ENCODE data around the gene MYO1D. TPM values are rescaled to one million over a fixed set of nuclear protein-coding genes. Genes with fewer than 3 reads are reported as not detected.
"Not testable (repeated sequence)": the region's sequence is repeated elsewhere in the genome, so short reads cannot be mapped to it uniquely, and the experiment has no call there.

MYO1D gene
- total RNA-seq (2022) (51.9 and 57.2 TPM in 2 replicates), Bru-seq, nascent RNA (percentile 75 among the genes with signal in this experiment), BruChase-seq, experiment 1, labeled RNA remaining after a 6-hour chase (percentile 65 among the genes with signal in this experiment), BruChase-seq, experiment 2, labeled RNA remaining after a 2-hour chase (percentile 63 among the genes with signal in this experiment)
- long read RNA-seq, full-length matches to known transcripts, result 27 of 44 reads
- long read RNA-seq, partial matches to known transcripts, result 5 of 44 reads
- long read RNA-seq, other reads (novel, unspliced or antisense), result 12 of 44 reads

DNA sequence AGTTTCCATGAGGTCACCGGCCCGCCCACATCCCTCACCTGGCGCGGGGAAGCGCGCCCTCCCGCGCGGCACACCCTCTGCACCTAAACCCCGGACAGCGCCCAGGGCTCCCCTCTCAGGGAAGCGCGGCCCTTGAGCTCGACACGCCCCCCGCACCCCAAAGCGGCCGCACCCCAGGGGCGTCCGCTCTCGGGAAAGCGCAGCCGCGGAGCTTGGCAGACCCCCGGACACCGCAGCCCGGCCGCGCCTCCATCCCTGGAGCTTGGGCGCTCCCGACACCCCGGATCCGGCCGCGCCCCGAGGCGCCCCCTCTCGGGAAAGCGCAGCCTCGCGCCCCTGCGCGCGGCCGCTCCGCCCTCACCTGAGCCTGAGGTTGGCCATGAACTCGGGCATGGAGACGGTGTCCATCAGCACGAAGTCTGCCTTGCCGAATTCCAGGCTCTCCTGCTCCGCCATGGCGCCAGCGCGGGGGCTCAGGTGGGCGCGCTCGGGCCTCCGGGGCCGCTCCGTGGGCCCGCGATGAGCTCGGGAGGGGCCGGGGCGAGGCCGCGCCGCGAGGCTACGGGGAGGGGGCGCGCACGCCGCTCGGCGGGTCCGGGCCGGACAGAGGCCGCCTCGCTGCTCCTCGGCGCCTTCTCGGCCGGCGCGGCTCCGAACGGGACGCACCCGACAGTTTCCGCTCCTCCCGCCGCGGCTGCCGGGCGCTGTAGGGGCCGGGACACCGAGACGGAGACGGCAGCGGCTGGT is at the start of gene MYO1D:
TSS of gene MYO1D (minus strand) at position 708 of the 747 bp plus-strand sequence. CDS start at position 456, 252 bp downstream.
- Mint-ChIP-seq H3K9me3 (ENCODE audit: low read depth, unreplicated experiment) (no peaks in the 10 kb centered on the region), H3K4me3 (ENCODE audit: low read depth, unreplicated experiment) (peak within 1 kb of the TSS; percentile 73), H3K27me3 (ENCODE audit: unreplicated experiment) (no peaks in the 10 kb centered on the region), H3K27ac (ENCODE audit: unreplicated experiment) (peak within 1 kb of the TSS; percentile 65), H3K4me1 (ENCODE audit: low read depth, unreplicated experiment) (peaks cover 19% of the 10 kb centered on the region), H3K36me3 (ENCODE audit: insufficient read depth, unreplicated experiment) (peaks cover 18% of the 10 kb centered on the region)
- TF ChIP-seq, protein P1, sequence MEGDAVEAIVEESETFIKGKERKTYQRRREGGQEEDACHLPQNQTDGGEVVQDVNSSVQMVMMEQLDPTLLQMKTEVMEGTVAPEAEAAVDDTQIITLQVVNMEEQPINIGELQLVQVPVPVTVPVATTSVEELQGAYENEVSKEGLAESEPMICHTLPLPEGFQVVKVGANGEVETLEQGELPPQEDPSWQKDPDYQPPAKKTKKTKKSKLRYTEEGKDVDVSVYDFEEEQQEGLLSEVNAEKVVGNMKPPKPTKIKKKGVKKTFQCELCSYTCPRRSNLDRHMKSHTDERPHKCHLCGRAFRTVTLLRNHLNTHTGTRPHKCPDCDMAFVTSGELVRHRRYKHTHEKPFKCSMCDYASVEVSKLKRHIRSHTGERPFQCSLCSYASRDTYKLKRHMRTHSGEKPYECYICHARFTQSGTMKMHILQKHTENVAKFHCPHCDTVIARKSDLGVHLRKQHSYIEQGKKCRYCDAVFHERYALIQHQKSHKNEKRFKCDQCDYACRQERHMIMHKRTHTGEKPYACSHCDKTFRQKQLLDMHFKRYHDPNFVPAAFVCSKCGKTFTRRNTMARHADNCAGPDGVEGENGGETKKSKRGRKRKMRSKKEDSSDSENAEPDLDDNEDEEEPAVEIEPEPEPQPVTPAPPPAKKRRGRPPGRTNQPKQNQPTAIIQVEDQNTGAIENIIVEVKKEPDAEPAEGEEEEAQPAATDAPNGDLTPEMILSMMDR (IDR thresholded peaks at IDR 0.05; ENCODE audit: unreplicated experiment), result peak; percentile 65
- CTCF ChIA-PET, result interaction anchor here (0.6 to 3.9 kb wide), 21 partner anchors 9 to 1067 kb away, joined by 3 to 67 read pairs (median 5); no protein-coding TSS in a partner anchor
- BruUV-seq (replicated peaks), result no TSS peak
- DNase-seq, result peak; percentile 83
- intact Hi-C loops (cut with micrococcal nuclease; ENCODE audit: unreplicated experiment), result loop anchor here (1.0 kb wide), 1 partner anchor 93 kb away; no protein-coding TSS in a partner anchor

DNA sequence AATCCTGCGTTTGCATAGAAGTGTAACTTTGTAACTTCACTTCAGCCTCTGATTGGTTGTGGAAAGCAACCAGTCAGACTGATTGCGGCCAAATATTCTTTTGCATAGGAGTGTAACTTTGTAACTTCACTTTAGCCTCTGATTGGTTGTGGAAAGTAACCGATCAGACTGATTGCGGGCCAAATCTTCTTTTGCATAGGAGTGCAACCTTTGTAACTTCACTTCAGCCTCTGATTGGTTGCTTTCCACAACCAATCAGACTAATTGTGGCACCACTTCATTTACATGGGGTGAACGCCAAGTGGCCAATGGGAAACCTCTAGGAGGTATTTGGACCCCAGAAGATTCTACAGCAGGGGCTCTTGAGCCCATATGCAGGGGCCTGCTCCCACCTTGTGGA is 49.3 kb upstream of the MYO1D start:
- BruUV-seq (replicated peaks), result no TSS peak
- no peak overlapping the region for H3K27ac Mint-ChIP-seq (ENCODE audit: unreplicated experiment)
- H3K36me3 Mint-ChIP-seq (ENCODE audit: insufficient read depth, unreplicated experiment), result no peaks in the 10 kb centered on the region
- TF ChIP-seq, protein P1 (IDR thresholded peaks at IDR 0.05; ENCODE audit: unreplicated experiment), result no peak
- no peak for DNase-seq
- CTCF ChIA-PET, result no interaction called here
- no peaks in the 10 kb centered on the region for H3K9me3 Mint-ChIP-seq (ENCODE audit: low read depth, unreplicated experiment)
- H3K4me3 Mint-ChIP-seq (ENCODE audit: low read depth, unreplicated experiment), result no peak overlapping the region
- no peaks in the 10 kb centered on the region for H3K4me1 Mint-ChIP-seq (ENCODE audit: low read depth, unreplicated experiment)
- intact Hi-C loops (cut with micrococcal nuclease; ENCODE audit: unreplicated experiment), result no loop called here
- peaks cover 7% of the 10 kb centered on the region for H3K27me3 Mint-ChIP-seq (ENCODE audit: unreplicated experiment)

DNA sequence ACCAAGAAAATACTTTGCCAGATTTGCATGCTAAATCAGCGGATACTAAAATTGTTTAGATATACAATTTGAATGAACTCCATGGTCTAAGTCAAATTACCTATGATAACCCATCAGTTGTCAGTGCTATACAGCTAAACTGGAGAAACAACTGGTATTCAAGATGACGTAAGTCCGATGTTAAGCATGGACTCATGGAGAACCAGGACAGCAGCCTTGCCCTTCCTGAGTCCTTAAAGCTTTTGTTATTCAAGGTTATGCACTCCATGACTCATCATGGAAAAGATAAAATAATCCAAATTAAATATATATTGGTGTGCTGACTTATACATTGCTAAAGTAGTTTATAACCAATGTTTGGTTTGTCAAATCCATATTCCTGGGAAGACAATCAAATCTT is 47.0 kb upstream of the MYO1D start:
- CTCF ChIA-PET; intact Hi-C loops (cut with micrococcal nuclease; ENCODE audit: unreplicated experiment); BruUV-seq (replicated peaks); H3K27me3 Mint-ChIP-seq (ENCODE audit: unreplicated experiment); DNase-seq; H3K27ac Mint-ChIP-seq (ENCODE audit: unreplicated experiment); H3K4me1 Mint-ChIP-seq (ENCODE audit: low read depth, unreplicated experiment); H3K9me3 Mint-ChIP-seq (ENCODE audit: low read depth, unreplicated experiment); H3K36me3 Mint-ChIP-seq (ENCODE audit: insufficient read depth, unreplicated experiment); H3K4me3 Mint-ChIP-seq (ENCODE audit: low read depth, unreplicated experiment): not testable (repeated sequence)

GRCh38 chr17:32921017-32921416 is 44.1 kb upstream of the MYO1D start:
- no peak for DNase-seq
- BruUV-seq (replicated peaks), result no TSS peak
- CTCF ChIA-PET, result interaction anchor here (0.7 kb wide), 3 partner anchors 9 to 217 kb away, joined by 3 to 5 read pairs (median 4); no protein-coding TSS in a partner anchor
- H3K27ac Mint-ChIP-seq (ENCODE audit: unreplicated experiment), result no peak overlapping the region
- intact Hi-C loops (cut with micrococcal nuclease; ENCODE audit: unreplicated experiment), result no loop called here
- no peak overlapping the region for H3K4me3 Mint-ChIP-seq (ENCODE audit: low read depth, unreplicated experiment)
- H3K36me3 Mint-ChIP-seq (ENCODE audit: insufficient read depth, unreplicated experiment), result no peaks in the 10 kb centered on the region
- peaks cover 10% of the 10 kb centered on the region for H3K27me3 Mint-ChIP-seq (ENCODE audit: unreplicated experiment)
- no peaks in the 10 kb centered on the region for H3K9me3 Mint-ChIP-seq (ENCODE audit: low read depth, unreplicated experiment)
- no peaks in the 10 kb centered on the region for H3K4me1 Mint-ChIP-seq (ENCODE audit: low read depth, unreplicated experiment)
- TF ChIP-seq, protein P1 (IDR thresholded peaks at IDR 0.05; ENCODE audit: unreplicated experiment), result no peak
